HepG2 (cell line): Measurements from ENCODE around the gene AFDN. TPM values are rescaled to one million over a fixed set of nuclear protein-coding genes. Genes with fewer than 3 reads are reported as not detected.

Experiments
- ARID2 ChIP-seq: sonication (generic); formaldehyde crosslinking; IDR thresholded peaks from 2 replicates; pipeline ENCODE4 v1.8.1; 2022; ENCODE audit warnings: mild to moderate bottlenecking, missing genetic modification reagents, borderline replicate concordance
- ATM ChIP-seq: fragments of 450-650 bp; IDR thresholded peaks from 2 replicates; pipeline ENCODE4 v1.7.1; 2017; ENCODE audit warnings: mild to moderate bottlenecking, borderline replicate concordance
- FOXO1 ChIP-seq: sonication (generic); formaldehyde crosslinking; IDR thresholded peaks from 2 replicates; pipeline ENCODE4 v1.4.0; 2020; ENCODE audit warnings: missing genetic modification reagents
- GATA4 ChIP-seq: sonication (generic); IDR thresholded peaks from 2 replicates; pipeline ENCODE4 v1.6.1; 2016; ENCODE audit warnings: antibody characterized with exemption, low read depth, borderline replicate concordance
- HCFC1 ChIP-seq: fragments of 150-350 bp; IDR thresholded peaks from 2 replicates; pipeline ENCODE4 v1.6.1; 2014; ENCODE audit warnings: low read depth, low read length
- KDM3A ChIP-seq: IDR thresholded peaks from 2 replicates; pipeline ENCODE4 v1.6.1; 2018; ENCODE audit warnings: low read depth, missing compliant biosample characterization
- RFXAP ChIP-seq: sonication (generic); formaldehyde crosslinking; IDR thresholded peaks from 2 replicates; pipeline ENCODE4 v1.4.0; 2020; ENCODE audit warnings: missing genetic modification reagents, borderline replicate concordance
- TEAD2 ChIP-seq: sonication (generic); formaldehyde crosslinking; IDR thresholded peaks from 2 replicates; pipeline ENCODE4 v1.9.0; 2021; ENCODE audit warnings: missing genetic modification reagents
- YY1 ChIP-seq: IDR thresholded peaks from 2 replicates; pipeline ENCODE4 v1.6.1; 2011; ENCODE audit warnings: low read length, low read depth, moderate library complexity, mild to moderate bottlenecking; ENCODE audit not compliant: insufficient read depth, insufficient replicate concordance
- ZEB1 ChIP-seq: IDR thresholded peaks from 2 replicates; pipeline ENCODE4 v1.6.1; 2012; ENCODE audit warnings: mild to moderate bottlenecking, low read depth, inconsistent platforms; ENCODE audit not compliant: insufficient replicate concordance
- ZFP90 ChIP-seq: sonication (generic); formaldehyde crosslinking; IDR thresholded peaks from 2 replicates; pipeline ENCODE4 v1.8.0; 2022; ENCODE audit warnings: missing genetic modification reagents, mild to moderate bottlenecking, inconsistent platforms, borderline replicate concordance
- ZNF558 ChIP-seq: sonication (generic); formaldehyde crosslinking; IDR thresholded peaks from 2 replicates; pipeline ENCODE4 v1.9.0; 2022; ENCODE audit warnings: mild to moderate bottlenecking, missing genetic modification reagents, borderline replicate concordance
- ZNF749 ChIP-seq: sonication (generic); formaldehyde crosslinking; IDR thresholded peaks from 2 replicates; pipeline ENCODE4 v1.8.0; 2022; ENCODE audit warnings: mild to moderate bottlenecking, missing genetic modification reagents, moderate library complexity, borderline replicate concordance
- ZNF776 ChIP-seq: sonication (generic); formaldehyde crosslinking; IDR thresholded peaks from 2 replicates; pipeline ENCODE4 v1.4.0; 2020; ENCODE audit warnings: mild to moderate bottlenecking, missing genetic modification reagents
- ZSCAN25 ChIP-seq: sonication (generic); formaldehyde crosslinking; IDR thresholded peaks from 2 replicates; pipeline ENCODE4 v1.8.0; 2022; ENCODE audit warnings: mild to moderate bottlenecking, missing genetic modification reagents
- polyA plus RNA-seq, 8 experiments: library from polyadenylated mRNA; depleted of rRNA in 3 of 8; stranded (reverse) in 7 of 8; unstranded in 1 of 8; fragments of >200 nt; fragmentation: Illumina TruSeq in 4 of 8; extraction: Trizol in 4 of 8; gene quantifications; 2 replicates each; pipeline versions ENCODE4 v1.2.1 to v1.2.3, GENCODE V29; 2011 to 2016; ENCODE audit warnings: low read depth in 4 of 8, missing spikeins in 1 of 8, mixed read lengths in 1 of 8; ENCODE audit not compliant: insufficient read depth in 1 of 8
- total RNA-seq, 5 experiments: library from RNA; depleted of rRNA; stranded (reverse); fragments of >200 nt; fragmentation: Illumina TruSeq; extraction: Trizol; gene quantifications; 2 replicates each; pipeline ENCODE4 v1.2.3, GENCODE V29; 2016; ENCODE audit warnings: low read depth in 1 of 5
- TF ChIP-seq, protein P1 (sequence below): sonication (generic); formaldehyde crosslinking; IDR thresholded peaks from 2 replicates; pipeline ENCODE4 v1.8.0; 2022; ENCODE audit warnings: mild to moderate bottlenecking, missing genetic modification reagents
- TF ChIP-seq, protein P2 (sequence below): sonication (generic); formaldehyde crosslinking; IDR thresholded peaks from 2 replicates; pipeline ENCODE4 v1.4.0; 2020; ENCODE audit warnings: missing genetic modification reagents, mild to moderate bottlenecking, borderline replicate concordance
- TF ChIP-seq, protein P3 (sequence below): sonication (generic); formaldehyde crosslinking; conservative IDR thresholded peaks from 2 replicates; pipeline ENCODE4 v1.4.0; 2020; ENCODE audit warnings: missing genetic modification reagents
- TF ChIP-seq, protein P4 (sequence below): sonication (generic); formaldehyde crosslinking; IDR thresholded peaks from 2 replicates; pipeline ENCODE4 v1.4.0; 2020; ENCODE audit warnings: mild to moderate bottlenecking, missing genetic modification reagents

The AFDN gene
- total and polyA plus RNA-seq, 2 of the 13 experiments (the other 11 are each of a cell fraction or from before 2014, with no cell fraction given) = 136 to 151 TPM

DNA sequence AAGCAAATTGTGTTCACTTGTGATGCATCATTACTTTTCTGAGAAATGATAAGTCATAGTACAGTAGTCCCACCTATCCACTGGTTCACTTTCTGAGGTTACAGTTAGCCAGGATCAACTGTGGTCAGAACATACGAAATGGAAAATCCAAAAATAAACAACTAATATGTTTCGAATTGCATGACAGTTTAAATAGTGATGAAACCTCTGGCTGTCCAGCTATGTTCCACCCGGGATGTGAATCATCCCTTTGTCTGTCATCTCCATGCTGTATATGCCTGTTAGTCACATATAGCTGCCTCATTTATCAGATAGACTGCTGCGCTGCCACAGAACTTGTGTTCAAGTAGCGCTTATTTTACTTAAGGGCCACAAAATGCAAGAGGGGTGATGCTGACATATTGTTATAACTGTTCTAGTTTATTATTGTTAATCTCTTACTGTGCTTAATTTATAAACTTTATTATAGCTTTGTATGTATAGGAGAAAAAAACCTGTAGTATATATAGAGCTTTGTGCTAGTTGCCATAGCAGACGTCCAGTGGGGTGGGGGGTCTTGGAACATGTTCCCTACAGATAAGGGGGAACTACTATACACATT lies 29.2 kb downstream of the AFDN start (continued):
- TF ChIP-seq ZSCAN25 (CRISPR knock-in tag) (no peak), KDM3A (no peak), HCFC1 (no peak), RFXAP (CRISPR knock-in tag) (no peak), TEAD2 (CRISPR knock-in tag) (no peak), ARID2 (CRISPR knock-in tag) (no peak), ATM (no peak), ZFP90 (CRISPR knock-in tag) (no peak), ZNF558 (CRISPR knock-in tag) (no peak), GATA4 (no peak), YY1 (no peak), ZNF776 (CRISPR knock-in tag) (no peak), FOXO1 (CRISPR knock-in tag) (peak; percentile 64; the same call in 1 of the 2 replicates), ZNF749 (CRISPR knock-in tag) (no peak), ZEB1 (no peak)
- TF ChIP-seq, protein P1, sequence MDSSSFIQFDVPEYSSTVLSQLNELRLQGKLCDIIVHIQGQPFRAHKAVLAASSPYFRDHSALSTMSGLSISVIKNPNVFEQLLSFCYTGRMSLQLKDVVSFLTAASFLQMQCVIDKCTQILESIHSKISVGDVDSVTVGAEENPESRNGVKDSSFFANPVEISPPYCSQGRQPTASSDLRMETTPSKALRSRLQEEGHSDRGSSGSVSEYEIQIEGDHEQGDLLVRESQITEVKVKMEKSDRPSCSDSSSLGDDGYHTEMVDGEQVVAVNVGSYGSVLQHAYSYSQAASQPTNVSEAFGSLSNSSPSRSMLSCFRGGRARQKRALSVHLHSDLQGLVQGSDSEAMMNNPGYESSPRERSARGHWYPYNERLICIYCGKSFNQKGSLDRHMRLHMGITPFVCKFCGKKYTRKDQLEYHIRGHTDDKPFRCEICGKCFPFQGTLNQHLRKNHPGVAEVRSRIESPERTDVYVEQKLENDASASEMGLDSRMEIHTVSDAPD (CRISPR knock-in tag) = no peak
- TF ChIP-seq, protein P2, sequence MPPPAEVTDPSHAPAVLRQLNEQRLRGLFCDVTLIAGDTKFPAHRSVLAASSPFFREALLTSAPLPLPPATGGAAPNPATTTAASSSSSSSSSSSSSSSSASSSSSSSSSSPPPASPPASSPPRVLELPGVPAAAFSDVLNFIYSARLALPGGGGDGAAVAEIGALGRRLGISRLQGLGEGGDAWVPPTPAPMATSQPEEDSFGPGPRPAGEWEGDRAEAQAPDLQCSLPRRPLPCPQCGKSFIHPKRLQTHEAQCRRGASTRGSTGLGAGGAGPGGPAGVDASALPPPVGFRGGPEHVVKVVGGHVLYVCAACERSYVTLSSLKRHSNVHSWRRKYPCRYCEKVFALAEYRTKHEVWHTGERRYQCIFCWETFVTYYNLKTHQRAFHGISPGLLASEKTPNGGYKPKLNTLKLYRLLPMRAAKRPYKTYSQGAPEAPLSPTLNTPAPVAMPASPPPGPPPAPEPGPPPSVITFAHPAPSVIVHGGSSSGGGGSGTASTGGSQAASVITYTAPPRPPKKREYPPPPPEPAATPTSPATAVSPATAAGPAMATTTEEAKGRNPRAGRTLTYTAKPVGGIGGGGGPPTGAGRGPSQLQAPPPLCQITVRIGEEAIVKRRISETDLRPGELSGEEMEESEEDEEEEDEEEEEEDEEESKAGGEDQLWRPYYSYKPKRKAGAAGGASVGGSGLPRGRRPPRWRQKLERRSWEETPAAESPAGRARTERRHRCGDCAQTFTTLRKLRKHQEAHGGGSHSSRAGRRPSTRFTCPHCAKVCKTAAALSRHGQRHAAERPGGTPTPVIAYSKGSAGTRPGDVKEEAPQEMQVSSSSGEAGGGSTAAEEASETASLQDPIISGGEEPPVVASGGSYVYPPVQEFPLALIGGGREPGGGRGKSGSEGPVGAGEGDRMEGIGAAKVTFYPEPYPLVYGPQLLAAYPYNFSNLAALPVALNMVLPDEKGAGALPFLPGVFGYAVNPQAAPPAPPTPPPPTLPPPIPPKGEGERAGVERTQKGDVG (CRISPR knock-in tag) = no peak
- TF ChIP-seq, protein P3, sequence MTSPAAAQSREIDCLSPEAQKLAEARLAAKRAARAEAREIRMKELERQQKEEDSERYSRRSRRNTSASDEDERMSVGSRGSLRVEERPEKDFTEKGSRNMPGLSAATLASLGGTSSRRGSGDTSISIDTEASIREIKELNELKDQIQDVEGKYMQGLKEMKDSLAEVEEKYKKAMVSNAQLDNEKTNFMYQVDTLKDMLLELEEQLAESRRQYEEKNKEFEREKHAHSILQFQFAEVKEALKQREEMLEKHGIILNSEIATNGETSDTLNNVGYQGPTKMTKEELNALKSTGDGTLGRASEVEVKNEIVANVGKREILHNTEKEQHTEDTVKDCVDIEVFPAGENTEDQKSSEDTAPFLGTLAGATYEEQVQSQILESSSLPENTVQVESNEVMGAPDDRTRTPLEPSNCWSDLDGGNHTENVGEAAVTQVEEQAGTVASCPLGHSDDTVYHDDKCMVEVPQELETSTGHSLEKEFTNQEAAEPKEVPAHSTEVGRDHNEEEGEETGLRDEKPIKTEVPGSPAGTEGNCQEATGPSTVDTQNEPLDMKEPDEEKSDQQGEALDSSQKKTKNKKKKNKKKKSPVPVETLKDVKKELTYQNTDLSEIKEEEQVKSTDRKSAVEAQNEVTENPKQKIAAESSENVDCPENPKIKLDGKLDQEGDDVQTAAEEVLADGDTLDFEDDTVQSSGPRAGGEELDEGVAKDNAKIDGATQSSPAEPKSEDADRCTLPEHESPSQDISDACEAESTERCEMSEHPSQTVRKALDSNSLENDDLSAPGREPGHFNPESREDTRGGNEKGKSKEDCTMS (CRISPR knock-in tag) = no peak
- TF ChIP-seq, protein P4, sequence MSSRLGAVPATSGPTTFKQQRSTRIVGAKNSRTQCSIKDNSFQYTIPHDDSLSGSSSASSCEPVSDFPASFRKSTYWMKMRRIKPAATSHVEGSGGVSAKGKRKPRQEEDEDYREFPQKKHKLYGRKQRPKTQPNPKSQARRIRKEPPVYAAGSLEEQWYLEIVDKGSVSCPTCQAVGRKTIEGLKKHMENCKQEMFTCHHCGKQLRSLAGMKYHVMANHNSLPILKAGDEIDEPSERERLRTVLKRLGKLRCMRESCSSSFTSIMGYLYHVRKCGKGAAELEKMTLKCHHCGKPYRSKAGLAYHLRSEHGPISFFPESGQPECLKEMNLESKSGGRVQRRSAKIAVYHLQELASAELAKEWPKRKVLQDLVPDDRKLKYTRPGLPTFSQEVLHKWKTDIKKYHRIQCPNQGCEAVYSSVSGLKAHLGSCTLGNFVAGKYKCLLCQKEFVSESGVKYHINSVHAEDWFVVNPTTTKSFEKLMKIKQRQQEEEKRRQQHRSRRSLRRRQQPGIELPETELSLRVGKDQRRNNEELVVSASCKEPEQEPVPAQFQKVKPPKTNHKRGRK (CRISPR knock-in tag) = no peak
